NCI-H1092 (cell line): ENCODE data around the gene OR10P1.

Experiments
- DNase-seq: peaks from one replicate; lab custom pipeline; 2025; lab: John Stamatoyannopoulos, UW

The OR10P1 gene

DNA sequence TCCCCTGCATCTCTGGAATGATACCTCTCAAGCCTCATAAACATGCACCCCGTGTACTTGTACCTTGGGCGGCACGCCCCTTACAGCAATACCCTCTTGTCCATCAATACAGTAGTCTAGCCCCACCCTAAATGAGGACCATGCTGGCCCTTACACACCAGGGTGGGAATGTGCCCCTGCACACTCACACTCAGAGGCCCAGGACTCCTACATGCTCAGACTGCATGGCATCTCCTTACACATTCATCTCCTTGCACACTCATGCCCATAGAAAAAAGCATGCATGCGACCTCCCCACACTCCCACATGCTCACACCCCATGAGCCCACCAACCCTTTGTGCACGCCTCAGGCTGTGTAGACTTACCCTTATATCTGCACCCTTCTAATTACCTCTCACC lies 49.0 kb downstream of the OR10P1 start:
- no peak for DNase-seq

DNA sequence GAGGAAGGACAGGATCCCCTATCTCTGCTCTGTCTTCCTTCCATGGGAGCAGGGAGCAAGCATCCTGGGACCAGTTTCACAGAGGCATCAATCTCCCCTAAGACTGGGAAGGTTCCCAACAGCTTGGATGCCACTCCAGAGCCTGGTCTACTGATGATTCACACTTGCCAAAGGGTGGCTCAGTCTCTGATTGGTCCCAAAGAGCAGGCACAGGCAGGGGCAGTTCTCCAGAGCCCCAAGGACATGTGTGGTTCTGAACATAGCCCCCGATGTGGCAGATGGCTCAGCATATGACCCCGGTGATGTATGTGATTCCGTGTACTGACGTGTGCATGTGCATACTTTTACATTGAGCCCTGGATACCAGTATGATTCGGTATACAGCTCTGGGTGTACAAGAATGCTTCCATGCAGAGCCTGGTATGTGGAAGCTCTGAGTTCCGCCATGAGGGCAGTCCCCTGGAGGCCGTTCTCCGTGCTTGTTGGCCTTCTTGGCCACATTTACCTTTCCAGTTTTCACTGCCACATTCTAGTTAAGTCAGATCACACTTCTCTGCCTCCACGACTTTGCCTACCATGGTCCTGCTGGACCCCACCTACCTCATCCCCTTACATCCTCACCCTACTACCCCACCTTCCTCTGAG lies 49.8 kb downstream of the OR10P1 start:
- no peak for DNase-seq
